ENCODE results near the gene FDXACB1. TPM values are rescaled to one million over a fixed set of nuclear protein-coding genes. Genes with fewer than 3 reads are reported as not detected.
A peak's percentile ranks its signal among the peaks of the same experiment; 100 is the strongest.

The FDXACB1 gene
- total and polyA plus RNA-seq, 4 donors, result 0.95 to 2.3 (median 1.3) TPM

- Histone ChIP-seq H3K4me1 (ENCODE audit: control insufficient read depth in 4 of 4, insufficient read depth in 4 of 4, low read length in 3 of 4) (peaks cover 0 to 43% (median 36%) of the 10 kb centered on the region in 4 donors), H3K36me3 (ENCODE audit: control insufficient read depth in 4 of 4, insufficient read depth in 3 of 4, low read depth in 1 of 4, low read length in 3 of 4) (no peaks in the 10 kb centered on the region), H3K9ac (ENCODE audit: low read depth in 1 of 2, low read length in 2 of 2) (no peak overlapping the region), H3K27ac (ENCODE audit: low read depth in 1 of 2, low read length in 2 of 2) (peak overlapping the region in 1 of 2 donors; percentile 84), H3K4me3 (ENCODE audit: low read depth in 1 of 3, low read length in 3 of 3) (no peak overlapping the region), H3K27me3 (ENCODE audit: control insufficient read depth in 4 of 4, insufficient read depth in 4 of 4, low read length in 3 of 4) (no peaks in the 10 kb centered on the region), H3K9me3 (ENCODE audit: control insufficient read depth in 4 of 4, low read length in 3 of 4) (no peaks in the 10 kb centered on the region)
- WGBS, result 97% methylated on average over 16 of the region's 16 CpGs
- no peak for TF ChIP-seq ZBTB33 (IDR thresholded peaks at IDR 0.05)
- TF ChIP-seq RXRA (IDR thresholded peaks at IDR 0.05), result no peak
- no peak for TF ChIP-seq TAF1 (conservative IDR thresholded peaks at IDR 0.05)
- TF ChIP-seq REST (IDR thresholded peaks at IDR 0.05), result no peak
- no peak for TF ChIP-seq NR2F2 (IDR thresholded peaks at IDR 0.05)
- no peak for TF ChIP-seq GABPA (IDR thresholded peaks at IDR 0.05 in 1 of 2, conservative IDR thresholded peaks at IDR 0.05 in 1 of 2)
- no peak for TF ChIP-seq RAD21 (IDR thresholded peaks at IDR 0.05)
- no peak for TF ChIP-seq HNF4A (conservative IDR thresholded peaks at IDR 0.05)
- TF ChIP-seq SP1 (IDR thresholded peaks at IDR 0.05), result no peak
- TF ChIP-seq MAX (IDR thresholded peaks at IDR 0.05), result no peak
- no peak for TF ChIP-seq ATF3 (IDR thresholded peaks at IDR 0.05)
- no peak for TF ChIP-seq FOXA2 (IDR thresholded peaks at IDR 0.05)
- TF ChIP-seq YY1 (IDR thresholded peaks at IDR 0.05), result no peak
- no peak for TF ChIP-seq HNF4G (IDR thresholded peaks at IDR 0.05)
- TF ChIP-seq JUND (IDR thresholded peaks at IDR 0.05), result no peak
- TF ChIP-seq FOXA1 (IDR thresholded peaks at IDR 0.05), result no peak
- no peak for TF ChIP-seq EGR1 (IDR thresholded peaks at IDR 0.05; ENCODE audit: low read depth in 2 of 2)
- no peak for DNase-seq (ENCODE audit: low spot score)
Observed at GRCh38 chr11:111925953-111926352, 47.0 kb upstream of the FDXACB1 start.

- Histone ChIP-seq H3K36me3 (ENCODE audit: control insufficient read depth in 4 of 4, insufficient read depth in 3 of 4, low read depth in 1 of 4, low read length in 3 of 4) (no peaks in the 10 kb centered on the region), H3K4me3 (ENCODE audit: low read depth in 1 of 3, low read length in 3 of 3) (no peak overlapping the region), H3K4me1 (ENCODE audit: control insufficient read depth in 4 of 4, insufficient read depth in 4 of 4, low read length in 3 of 4) (peaks cover 0 to 47% (median 37%) of the 10 kb centered on the region in 4 donors), H3K27ac (ENCODE audit: low read depth in 1 of 2, low read length in 2 of 2) (peak overlapping the region in 1 of 2 donors; percentile 66), H3K9ac (ENCODE audit: low read depth in 1 of 2, low read length in 2 of 2) (no peak overlapping the region), H3K9me3 (ENCODE audit: control insufficient read depth in 4 of 4, low read length in 3 of 4) (no peaks in the 10 kb centered on the region), H3K27me3 (ENCODE audit: control insufficient read depth in 4 of 4, insufficient read depth in 4 of 4, low read length in 3 of 4) (no peaks in the 10 kb centered on the region)
- no peak for TF ChIP-seq FOXA1 (IDR thresholded peaks at IDR 0.05)
- no peak for TF ChIP-seq HNF4A (conservative IDR thresholded peaks at IDR 0.05)
- TF ChIP-seq TAF1 (conservative IDR thresholded peaks at IDR 0.05), result no peak
- TF ChIP-seq NR2F2 (IDR thresholded peaks at IDR 0.05), result no peak
- TF ChIP-seq CTCF (IDR thresholded peaks at IDR 0.05; ENCODE audit: low read depth, low read length, missing input control), result no peak
- no peak for TF ChIP-seq YY1 (IDR thresholded peaks at IDR 0.05)
- DNase-seq (ENCODE audit: low spot score), result no peak
Observed at GRCh38 chr11:111923951-111924350, 45.0 kb upstream of the FDXACB1 start.

Measured in liver (tissue), 9 donors.